Glomerular endothelial cell (primary cell): ENCODE measurements around the gene PRPF19. TPM values are rescaled to one million over a fixed set of nuclear protein-coding genes. Genes with fewer than 3 reads are reported as not detected.

Source experiments
- DNase-seq: peaks from one replicate; pipeline ENCODE4 v3.0.0-alpha.2; 2011; ENCODE audit warnings: low read depth, low spot score; ENCODE audit errors: extremely low read depth
- total RNA-seq: library from RNA; depleted of rRNA; stranded (reverse); fragments of >200 nt; gene quantifications from 2 replicates; pipeline ENCODE4 v1.2.3, GENCODE V29; 2015

Gene PRPF19
- total RNA-seq, 1 donor from 2014 or later: 98.2 TPM

- DNase-seq: no peak
These were observed 32.1 kb upstream of the PRPF19 start for GRCh38 chr11:60938500-60938899.

- no peak for DNase-seq
These were observed 31.4 kb upstream of the PRPF19 start for GRCh38 chr11:60937811-60938210.

GRCh38 chr11:60937144-60937527 is 30.8 kb upstream of the PRPF19 start:
- DNase-seq: no peak

GRCh38 chr11:60936467-60937143 is 30.2 kb upstream of the PRPF19 start:
- DNase-seq: no peak

- DNase-seq: no peak
These were observed 29.5 kb upstream of the PRPF19 start for GRCh38 chr11:60935676-60936442.

- no peak for DNase-seq
These were observed 28.6 kb upstream of the PRPF19 start for GRCh38 chr11:60934790-60935605.

GRCh38 chr11:60934124-60934789 is 27.9 kb upstream of the PRPF19 start:
- DNase-seq: no peak

- DNase-seq: no peak
These were observed 27.2 kb upstream of the PRPF19 start for GRCh38 chr11:60933416-60934123.

- no peak for DNase-seq
These were observed 26.4 kb upstream of the PRPF19 start for GRCh38 chr11:60932605-60933356.

- no peak for DNase-seq
These were observed 25.5 kb upstream of the PRPF19 start for GRCh38 chr11:60931917-60932316.

- DNase-seq: no peak
These were observed 24.0 kb upstream of the PRPF19 start for GRCh38 chr11:60930394-60930793.

- DNase-seq: no peak
These were observed 23.4 kb upstream of the PRPF19 start for GRCh38 chr11:60929764-60930163.

GRCh38 chr11:60928563-60929001 is 22.2 kb upstream of the PRPF19 start:
- no peak for DNase-seq

GRCh38 chr11:60927600-60927999 is 21.2 kb upstream of the PRPF19 start:
- no peak for DNase-seq

GRCh38 chr11:60927061-60927592 is 20.7 kb upstream of the PRPF19 start:
- no peak for DNase-seq

GRCh38 chr11:60926500-60926899 is 20.1 kb upstream of the PRPF19 start:
- DNase-seq: no peak

GRCh38 chr11:60925868-60926267 is 19.5 kb upstream of the PRPF19 start:
- no peak for DNase-seq

GRCh38 chr11:60924906-60925853 is 18.8 kb upstream of the PRPF19 start:
- DNase-seq: no peak
